Measurements from ENCODE around the gene EXO1.
A peak's percentile ranks its signal among the peaks of the same experiment; 100 is the strongest.
"Not testable (repeated sequence)": the region's sequence is repeated elsewhere in the genome, so short reads cannot be mapped to it uniquely, and the experiment has no call there.

The EXO1 gene

DNA sequence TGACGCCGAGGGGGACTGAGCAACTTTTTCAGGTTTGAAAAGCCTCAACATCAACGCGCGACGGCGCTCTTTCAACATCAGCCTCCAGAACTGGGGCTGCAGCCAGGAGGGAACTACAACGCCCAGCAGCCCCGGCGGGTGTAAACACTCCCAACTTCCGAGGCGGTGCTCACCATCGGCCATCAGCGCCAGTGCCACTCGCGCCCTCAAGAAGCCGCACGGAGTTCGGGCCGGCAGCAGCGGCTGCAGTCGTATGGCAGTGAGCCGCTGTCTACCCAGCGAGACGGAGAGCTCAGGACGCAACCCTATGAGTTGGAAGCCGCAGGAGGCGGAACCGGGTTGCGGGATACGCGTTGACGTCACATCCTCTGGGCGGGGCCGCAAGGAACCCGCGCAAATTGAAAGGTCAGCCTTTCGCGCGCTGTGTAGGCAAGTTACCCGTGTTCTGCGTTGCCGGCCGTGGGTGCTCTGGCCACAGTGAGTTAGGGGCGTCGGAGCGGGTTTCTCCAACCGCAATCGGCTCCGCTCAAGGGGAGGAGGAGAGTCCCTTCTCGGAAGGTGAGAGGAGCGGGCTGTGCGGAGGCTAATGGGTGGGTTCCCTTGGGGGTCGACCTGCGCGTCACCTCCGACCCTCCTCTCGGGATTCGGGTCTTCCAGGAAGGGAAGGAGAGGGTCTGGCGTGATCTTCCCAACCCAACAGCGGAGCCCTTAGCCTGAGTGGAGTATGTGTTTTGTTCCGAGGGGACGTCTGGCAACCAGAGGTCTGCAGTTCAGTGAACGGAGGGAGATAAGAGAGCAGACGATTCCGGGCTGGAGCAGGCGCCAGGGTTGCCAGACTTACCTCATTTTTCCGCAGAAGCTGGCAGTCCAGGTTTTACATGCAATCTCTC is at the start of gene EXO1:
EXO1 (plus strand) TSS at position 409 of the 890 bp plus-strand sequence. CDS start 2,222 bp downstream, outside the sequence.
- TF ChIP-seq, protein P1, sequence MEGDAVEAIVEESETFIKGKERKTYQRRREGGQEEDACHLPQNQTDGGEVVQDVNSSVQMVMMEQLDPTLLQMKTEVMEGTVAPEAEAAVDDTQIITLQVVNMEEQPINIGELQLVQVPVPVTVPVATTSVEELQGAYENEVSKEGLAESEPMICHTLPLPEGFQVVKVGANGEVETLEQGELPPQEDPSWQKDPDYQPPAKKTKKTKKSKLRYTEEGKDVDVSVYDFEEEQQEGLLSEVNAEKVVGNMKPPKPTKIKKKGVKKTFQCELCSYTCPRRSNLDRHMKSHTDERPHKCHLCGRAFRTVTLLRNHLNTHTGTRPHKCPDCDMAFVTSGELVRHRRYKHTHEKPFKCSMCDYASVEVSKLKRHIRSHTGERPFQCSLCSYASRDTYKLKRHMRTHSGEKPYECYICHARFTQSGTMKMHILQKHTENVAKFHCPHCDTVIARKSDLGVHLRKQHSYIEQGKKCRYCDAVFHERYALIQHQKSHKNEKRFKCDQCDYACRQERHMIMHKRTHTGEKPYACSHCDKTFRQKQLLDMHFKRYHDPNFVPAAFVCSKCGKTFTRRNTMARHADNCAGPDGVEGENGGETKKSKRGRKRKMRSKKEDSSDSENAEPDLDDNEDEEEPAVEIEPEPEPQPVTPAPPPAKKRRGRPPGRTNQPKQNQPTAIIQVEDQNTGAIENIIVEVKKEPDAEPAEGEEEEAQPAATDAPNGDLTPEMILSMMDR (IDR thresholded peaks at IDR 0.05): peak; percentile 85
- no peak for TF ChIP-seq ZFX (IDR thresholded peaks at IDR 0.05; ENCODE audit: borderline replicate concordance)
- peak within 1 kb of the TSS; percentile 94 for H3K27ac ChIP-seq

DNA sequence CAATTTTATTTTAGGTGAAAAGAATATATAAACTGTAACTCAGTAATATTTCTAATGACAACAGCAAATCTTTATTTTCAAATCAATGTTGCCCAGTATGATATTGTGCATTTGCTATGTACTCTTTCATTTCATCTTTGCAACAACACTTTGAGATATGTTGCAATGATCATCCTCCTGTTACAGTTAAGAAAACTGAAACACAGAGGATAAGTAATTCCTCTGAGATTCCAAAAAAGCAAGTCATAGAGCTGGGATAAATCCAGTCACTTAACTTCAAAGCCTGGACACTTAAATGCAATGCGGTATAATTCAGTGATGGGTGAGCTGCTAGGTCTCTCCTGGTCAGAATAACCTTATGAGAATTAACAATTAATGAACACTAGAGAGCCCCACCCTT is 48.6 kb upstream of the EXO1 start:
- H3K27ac ChIP-seq: no peak overlapping the region
- TF ChIP-seq, protein P1 (IDR thresholded peaks at IDR 0.05): no peak
- TF ChIP-seq ZFX (IDR thresholded peaks at IDR 0.05; ENCODE audit: borderline replicate concordance): no peak

DNA sequence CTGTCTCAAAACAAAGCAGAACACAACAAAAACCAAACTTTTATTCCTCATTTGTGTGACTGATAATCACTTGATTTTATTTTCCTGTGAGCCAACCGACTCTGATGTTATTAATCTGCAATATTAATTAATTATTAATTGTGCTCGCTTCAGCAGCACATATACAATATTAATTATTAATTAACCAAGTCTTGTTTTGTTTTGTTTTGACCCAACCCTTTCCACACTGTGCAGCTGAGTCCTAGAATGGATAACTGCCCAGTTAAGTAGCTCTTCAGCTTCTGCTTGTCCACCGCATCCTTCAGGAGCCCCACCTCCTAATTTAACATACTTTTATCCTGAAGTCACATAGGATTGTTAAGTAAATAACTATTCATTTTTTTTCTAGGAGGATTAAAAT is 47.4 kb upstream of the EXO1 start:
- TF ChIP-seq, protein P1 (IDR thresholded peaks at IDR 0.05): no peak
- no peak for TF ChIP-seq ZFX (IDR thresholded peaks at IDR 0.05; ENCODE audit: borderline replicate concordance)
- no peak overlapping the region for H3K27ac ChIP-seq

DNA sequence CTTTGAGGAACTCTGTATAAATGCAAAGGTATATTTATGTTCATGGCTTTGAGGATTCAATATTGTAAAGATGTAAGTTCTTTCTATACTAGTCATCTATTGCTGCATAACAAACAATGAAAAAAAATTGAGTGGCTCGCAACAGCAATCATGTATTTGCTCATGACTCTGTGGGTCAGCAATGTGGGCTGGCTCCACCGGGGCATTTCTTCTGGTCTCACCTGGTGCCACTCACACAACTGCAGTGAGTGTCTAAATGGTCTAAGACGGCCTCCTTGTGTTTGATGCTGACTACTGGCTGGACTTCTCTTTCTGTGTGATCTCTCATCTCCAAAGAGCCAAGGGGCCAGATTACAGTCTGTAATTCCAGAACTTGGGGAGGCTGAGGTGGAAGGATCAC is 45.1 kb upstream of the EXO1 start:
- H3K27ac ChIP-seq: no peak overlapping the region
- TF ChIP-seq ZFX (IDR thresholded peaks at IDR 0.05; ENCODE audit: borderline replicate concordance): no peak
- TF ChIP-seq, protein P1 (IDR thresholded peaks at IDR 0.05): no peak

GRCh38 chr1:241804706-241805105 is 43.3 kb upstream of the EXO1 start:
- H3K27ac ChIP-seq: not testable (repeated sequence)

DNA sequence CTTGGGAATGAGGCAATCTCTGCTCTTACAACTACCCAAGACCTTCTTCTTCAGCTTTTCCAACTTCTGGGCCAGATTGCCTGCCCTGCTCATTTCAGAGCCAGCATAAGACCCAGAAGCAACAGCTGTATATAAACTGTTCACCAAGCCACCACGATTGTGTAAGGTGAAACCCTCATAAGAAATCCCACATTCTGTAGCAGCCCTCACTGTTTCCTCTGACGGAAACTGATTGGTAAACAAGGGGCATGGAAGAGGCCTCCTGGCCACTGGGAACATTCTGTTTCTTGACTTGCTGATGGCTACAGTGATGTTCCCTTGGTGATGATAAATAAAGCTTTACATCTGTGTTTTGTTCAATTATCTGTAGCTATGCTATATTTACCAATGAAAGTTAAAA is 39.7 kb upstream of the EXO1 start:
- TF ChIP-seq, protein P1 (IDR thresholded peaks at IDR 0.05): no peak
- TF ChIP-seq ZFX (IDR thresholded peaks at IDR 0.05; ENCODE audit: borderline replicate concordance): no peak
- H3K27ac ChIP-seq: no peak overlapping the region

GRCh38 chr1:241810769-241811405 is 37.1 kb upstream of the EXO1 start:
- no peak overlapping the region for H3K27ac ChIP-seq
- no peak for TF ChIP-seq ZFX (IDR thresholded peaks at IDR 0.05; ENCODE audit: borderline replicate concordance)
- TF ChIP-seq, protein P1 (IDR thresholded peaks at IDR 0.05): no peak

Measured in 22Rv1 (cell line).